Kidney epithelial cell (primary cell): Measurements from ENCODE around the gene JADE1. TPM values are rescaled to one million over a fixed set of nuclear protein-coding genes. Genes with fewer than 3 reads are reported as not detected.

Source experiments
- DNase-seq: peaks from one replicate; pipeline ENCODE4 v3.0.0-alpha.2; 2010; ENCODE audit warnings: low read depth
- H3K27me3 ChIP-seq: 2 replicates; pipeline ENCODE4 v1.6.0; 2011; ENCODE audit warnings: low read length; ENCODE audit not compliant: control insufficient read depth, insufficient read depth
- H3K36me3 ChIP-seq: 2 replicates; pipeline ENCODE4 v1.5.1; 2011; ENCODE audit warnings: low read length; ENCODE audit not compliant: control insufficient read depth, insufficient read depth
- H3K4me3 ChIP-seq: 2 replicates; pipeline ENCODE4 v1.5.1; 2011; ENCODE audit warnings: low read depth, mild to moderate bottlenecking, control low read depth, low read length
- total RNA-seq: library from RNA; depleted of rRNA; stranded (reverse); fragments of >200 nt; gene quantifications from 2 replicates; pipeline ENCODE4 v1.2.3, GENCODE V29; 2015
- TF ChIP-seq, protein P1 (sequence below): IDR thresholded peaks from 2 replicates; pipeline ENCODE4 v1.5.1; 2011; ENCODE audit warnings: mild to moderate bottlenecking, moderate library complexity, low read length, control low read depth, inconsistent platforms; ENCODE audit not compliant: insufficient read depth, poor library complexity, severe bottlenecking

The JADE1 gene
- total RNA-seq, 1 donor from 2014 or later: 16.1 TPM

DNA sequence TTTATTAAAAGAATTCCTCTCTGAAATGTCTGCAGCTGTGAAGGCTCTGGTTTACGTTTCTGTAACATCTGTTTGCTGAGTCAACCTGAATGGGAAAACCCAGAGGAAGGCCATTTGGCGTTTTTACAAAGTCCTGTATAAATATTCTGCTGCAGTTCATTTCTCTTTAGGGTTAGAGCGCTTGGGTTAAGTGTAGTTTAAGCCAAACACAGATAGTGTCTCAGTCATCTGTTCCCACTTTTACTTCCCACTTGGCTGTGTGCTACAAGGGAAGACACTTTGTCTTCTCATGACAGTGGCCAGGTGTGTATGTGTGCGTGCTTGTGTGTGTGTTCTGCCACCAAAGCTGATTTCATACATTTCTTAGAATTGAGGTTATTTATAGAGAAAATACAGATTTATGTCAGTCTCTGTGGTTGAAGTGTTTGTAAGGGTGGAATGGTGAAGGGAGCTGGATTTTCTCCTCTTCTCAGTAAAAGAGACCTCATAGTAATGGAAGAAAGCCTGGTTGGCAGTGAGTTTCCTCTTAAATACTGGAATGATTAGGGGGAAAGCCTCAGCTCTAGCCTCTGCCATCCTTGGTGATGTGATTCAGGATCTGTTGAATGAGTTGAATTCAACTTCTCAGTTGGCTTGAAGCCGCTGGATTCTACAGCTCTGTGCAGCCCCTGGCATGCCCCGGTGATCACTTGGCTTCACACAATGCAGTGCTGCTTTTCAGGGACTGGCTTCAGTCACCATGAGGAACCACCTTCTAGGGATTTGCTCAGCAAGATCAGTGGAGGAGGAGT, 50.6 kb downstream of the JADE1 start:
- Histone ChIP-seq H3K36me3 (peaks cover 6% of the 10 kb centered on the region), H3K27me3 (no peaks in the 10 kb centered on the region), H3K4me3 (no peak overlapping the region)
- TF ChIP-seq, protein P1, sequence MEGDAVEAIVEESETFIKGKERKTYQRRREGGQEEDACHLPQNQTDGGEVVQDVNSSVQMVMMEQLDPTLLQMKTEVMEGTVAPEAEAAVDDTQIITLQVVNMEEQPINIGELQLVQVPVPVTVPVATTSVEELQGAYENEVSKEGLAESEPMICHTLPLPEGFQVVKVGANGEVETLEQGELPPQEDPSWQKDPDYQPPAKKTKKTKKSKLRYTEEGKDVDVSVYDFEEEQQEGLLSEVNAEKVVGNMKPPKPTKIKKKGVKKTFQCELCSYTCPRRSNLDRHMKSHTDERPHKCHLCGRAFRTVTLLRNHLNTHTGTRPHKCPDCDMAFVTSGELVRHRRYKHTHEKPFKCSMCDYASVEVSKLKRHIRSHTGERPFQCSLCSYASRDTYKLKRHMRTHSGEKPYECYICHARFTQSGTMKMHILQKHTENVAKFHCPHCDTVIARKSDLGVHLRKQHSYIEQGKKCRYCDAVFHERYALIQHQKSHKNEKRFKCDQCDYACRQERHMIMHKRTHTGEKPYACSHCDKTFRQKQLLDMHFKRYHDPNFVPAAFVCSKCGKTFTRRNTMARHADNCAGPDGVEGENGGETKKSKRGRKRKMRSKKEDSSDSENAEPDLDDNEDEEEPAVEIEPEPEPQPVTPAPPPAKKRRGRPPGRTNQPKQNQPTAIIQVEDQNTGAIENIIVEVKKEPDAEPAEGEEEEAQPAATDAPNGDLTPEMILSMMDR: no peak
- no peak for DNase-seq

DNA sequence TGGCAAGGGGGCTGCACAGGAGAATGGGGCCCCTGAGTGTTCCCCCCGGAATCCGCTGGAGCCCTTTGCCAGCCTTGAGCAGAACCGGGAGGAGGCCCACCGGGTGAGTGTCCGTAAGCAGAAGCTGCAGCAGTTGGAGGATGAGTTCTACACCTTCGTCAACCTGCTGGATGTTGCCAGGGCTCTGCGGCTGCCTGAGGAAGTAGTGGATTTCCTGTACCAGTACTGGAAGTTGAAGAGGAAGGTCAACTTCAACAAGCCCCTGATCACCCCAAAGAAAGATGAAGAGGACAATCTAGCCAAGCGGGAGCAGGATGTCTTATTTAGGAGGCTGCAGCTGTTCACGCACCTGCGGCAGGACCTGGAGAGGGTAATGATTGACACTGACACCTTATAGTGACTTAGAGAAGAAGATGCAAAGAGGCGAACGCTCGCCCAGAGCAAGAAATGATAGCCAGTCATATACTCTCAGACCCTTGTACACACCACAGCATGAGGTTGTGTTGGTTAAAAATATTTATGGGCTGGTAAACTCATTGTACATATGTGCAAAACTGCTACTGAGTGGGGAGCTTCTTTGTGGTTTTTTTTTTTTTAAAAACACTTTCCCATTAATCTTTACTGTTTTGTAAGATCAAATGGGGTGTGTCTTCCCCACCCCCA, 52.5 kb downstream of the JADE1 start:
- Histone ChIP-seq H3K4me3 (no peak overlapping the region), H3K36me3 (peaks cover 7% of the 10 kb centered on the region), H3K27me3 (no peaks in the 10 kb centered on the region)
- no peak for DNase-seq
- TF ChIP-seq, protein P1: no peak

DNA sequence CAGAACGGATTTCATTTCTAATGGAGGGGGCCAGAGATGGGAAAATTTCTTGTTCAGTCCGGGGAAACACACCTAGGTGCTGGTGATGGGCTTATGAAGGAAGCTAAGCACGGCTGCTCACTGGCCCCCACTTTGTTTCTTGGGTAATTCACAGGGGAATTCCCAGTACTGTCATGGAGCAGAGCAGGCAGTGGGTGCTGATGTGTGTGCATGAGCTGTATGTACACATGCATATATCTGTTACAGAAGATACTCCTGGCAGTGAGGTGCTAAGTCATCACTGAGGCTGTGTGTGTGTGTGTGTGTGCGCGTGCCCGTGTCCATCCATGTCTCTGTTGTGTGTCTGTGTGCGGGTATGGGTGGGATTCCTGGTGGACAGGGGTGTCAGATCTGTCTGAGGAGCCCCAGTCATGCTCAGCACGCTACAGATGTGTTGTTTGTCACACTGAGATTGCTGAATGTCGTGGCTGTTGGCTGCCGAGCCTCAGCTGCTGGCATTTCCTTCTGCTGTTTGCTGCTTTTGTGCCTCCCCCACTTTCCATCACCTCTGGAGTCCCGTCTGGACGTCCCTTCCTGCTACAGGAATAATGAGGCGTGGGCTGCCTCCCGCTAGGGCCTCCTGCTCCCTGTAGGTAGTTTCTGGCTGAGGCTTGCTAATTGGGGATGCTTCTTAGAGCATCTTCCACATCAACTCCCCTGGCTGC, 53.3 kb downstream of the JADE1 start:
- Histone ChIP-seq H3K4me3 (no peak overlapping the region), H3K27me3 (no peaks in the 10 kb centered on the region), H3K36me3 (peaks cover 5% of the 10 kb centered on the region)
- TF ChIP-seq, protein P1: no peak
- DNase-seq: no peak

DNA sequence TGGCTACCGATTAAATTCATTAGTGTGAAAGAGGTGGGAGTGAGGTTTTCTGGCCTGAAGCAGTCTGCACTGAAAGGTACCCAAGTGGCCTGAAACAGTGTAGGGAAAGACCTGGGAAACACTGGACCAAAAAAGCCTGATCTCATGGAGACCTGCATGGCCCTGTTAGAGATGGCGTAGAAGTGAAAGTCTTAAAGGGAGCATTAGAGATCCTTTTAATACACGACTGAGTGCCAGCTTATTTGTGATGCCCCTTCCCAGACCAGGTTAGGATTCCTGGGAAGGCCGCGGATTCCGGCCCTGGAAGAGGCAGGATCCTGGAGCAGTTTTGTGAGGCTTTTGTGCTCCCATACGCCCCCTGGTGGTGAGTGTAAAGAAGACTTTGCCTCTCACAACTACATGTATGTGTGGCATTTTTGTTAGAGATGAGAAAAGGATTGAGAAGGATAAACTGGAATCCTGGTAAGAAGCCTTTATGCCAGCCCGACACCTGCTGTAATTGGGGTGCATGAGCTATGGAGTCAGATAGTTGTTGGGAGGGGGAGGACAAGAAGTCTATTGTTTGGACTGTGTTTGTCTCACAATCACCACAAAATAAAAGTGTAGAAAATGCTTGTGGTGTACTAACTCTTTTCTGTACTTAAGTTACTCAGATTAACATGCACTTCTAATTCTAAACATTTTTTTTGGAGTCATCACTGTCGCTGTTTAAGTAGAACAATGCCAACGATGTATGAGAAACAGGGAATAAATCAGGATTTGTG, 54.0 kb downstream of the JADE1 start:
- peaks cover 5% of the 10 kb centered on the region for H3K36me3 ChIP-seq
- H3K27me3 ChIP-seq: no peaks in the 10 kb centered on the region
- TF ChIP-seq, protein P1: peak; percentile 85
- peak; percentile 41 for DNase-seq
- no peak overlapping the region for H3K4me3 ChIP-seq

GRCh38 chr4:128865132-128865531, 55.6 kb downstream of the JADE1 start:
- Histone ChIP-seq H3K4me3 (no peak overlapping the region), H3K36me3 (peaks cover 3% of the 10 kb centered on the region), H3K27me3 (no peaks in the 10 kb centered on the region)
- no peak for DNase-seq
- TF ChIP-seq, protein P1: no peak
